HepG2 (cell line): ENCODE results near the gene SMKR1. TPM values are rescaled to one million over a fixed set of nuclear protein-coding genes. Genes with fewer than 3 reads are reported as not detected.

ENCODE experiments used
- ATAC-seq: fragments of 200-7000 bp; cut with Tn5 transposase; 3 replicates; pipeline ENCODE4 v1.9.1; 2020; ENCODE audit warnings: mild to moderate bottlenecking, moderate library complexity
- BruUV-seq: library from RNA; stranded (reverse); fragments of 400-500 nt; replicated peaks from 2 replicates; lab custom pipeline; 2021; lab: Mats Ljungman, UMichigan
- CTCF ChIA-PET: fragments of 300-600 bp; formaldehyde crosslinking; extraction: SDS; loops from one replicate; lab custom pipeline; 2021; ENCODE audit warnings: low total read pairs, inconsistent platforms, low intra/inter-chr PET ratio; lab: Yijun Ruan, JAX
- POLR2A ChIA-PET: fragments of 350-600 bp; sonication (Branson Sonifier 250); formaldehyde crosslinking; loops from one replicate; lab custom pipeline; 2020; ENCODE audit warnings: antibody characterized with exemption, inconsistent platforms; lab: Yijun Ruan, JAX
- DNase-seq: peaks from one replicate; pipeline ENCODE4 v3.0.0-alpha.2; 2015; ENCODE audit warnings: low spot score
- FAIRE-seq: peaks from 3 replicates; lab custom pipeline; 2011; peaks lifted over from hg19 to GRCh38; lab: Jason Lieb, UNC
- H2AFZ ChIP-seq: one replicate; pipeline ENCODE4 v1.6.1; 2011; ENCODE audit warnings: low read length, inconsistent platforms
- H3K27ac ChIP-seq: fragments of 300-600 bp; 3 replicates; pipeline ENCODE4 v1.8.0; 2011; ENCODE audit warnings: mixed run types, mild to moderate bottlenecking, mixed read lengths, low read length, inconsistent platforms; ENCODE audit not compliant: insufficient read depth; ENCODE audit errors: extremely low read length
- H3K27me3 ChIP-seq, 2 experiments: fragments of 200-600 bp in 1 of 2; 2 replicates in 1 of 2; 3 replicates in 1 of 2; pipeline versions ENCODE4 v1.6.0 to v1.8.0; 2011; ENCODE audit warnings: low read length in 2 of 2, mild to moderate bottlenecking in 2 of 2, moderate library complexity in 2 of 2, inconsistent platforms in 1 of 2; ENCODE audit not compliant: insufficient read depth in 2 of 2, control insufficient read depth in 1 of 2
- H3K36me3 ChIP-seq, 2 experiments: fragments of 200-600 bp in 1 of 2; replicated peaks in 1 of 2; 2 replicates in 1 of 2; 3 replicates in 1 of 2; pipeline versions ENCODE4 v1.5.1 to v1.8.0; 2011; ENCODE audit warnings: low read length in 2 of 2, inconsistent platforms in 1 of 2; ENCODE audit not compliant: insufficient read depth in 2 of 2, control insufficient read depth in 1 of 2
- H3K4me1 ChIP-seq: 2 replicates; pipeline ENCODE4 v1.5.1; 2012; ENCODE audit warnings: low read length, inconsistent platforms; ENCODE audit not compliant: insufficient read depth
- H3K4me2 ChIP-seq: 2 replicates; pipeline ENCODE4 v1.6.0; 2011; ENCODE audit warnings: low read depth, low read length, inconsistent platforms
- H3K4me3 ChIP-seq, 3 experiments: fragments of 200-600 bp in 1 of 3; sonication (generic), shearing (Covaris generic) in 1 of 3; replicated peaks in 1 of 3; 2 replicates each; pipeline ENCODE4 v1.5.1; 2011 to 2016; ENCODE audit warnings: low read length in 3 of 3, inconsistent platforms in 2 of 3, low read depth in 2 of 3, mild to moderate bottlenecking in 2 of 3, control low read depth in 1 of 3, mixed read lengths in 1 of 3; ENCODE audit not compliant: insufficient read depth in 1 of 3
- H3K79me2 ChIP-seq: one replicate; pipeline ENCODE4 v1.6.1; 2011; ENCODE audit warnings: low read length, inconsistent platforms; ENCODE audit not compliant: insufficient read depth
- H3K9ac ChIP-seq: 2 replicates; pipeline ENCODE4 v1.6.0; 2011; ENCODE audit warnings: mild to moderate bottlenecking, low read depth, low read length, inconsistent platforms; ENCODE audit not compliant: insufficient read depth
- H3K9me3 ChIP-seq: 2 replicates; pipeline ENCODE4 v1.5.1; 2012; ENCODE audit warnings: mild to moderate bottlenecking, low read length
- H4K20me1 ChIP-seq: 2 replicates; pipeline ENCODE4 v1.6.0; 2011; ENCODE audit warnings: inconsistent platforms, mild to moderate bottlenecking, low read length, moderate library complexity; ENCODE audit not compliant: insufficient read depth
- FOXJ3 ChIP-seq: sonication (generic); formaldehyde crosslinking; IDR thresholded peaks from 2 replicates; pipeline ENCODE4 v1.4.0; 2020; ENCODE audit warnings: missing genetic modification reagents, mild to moderate bottlenecking, borderline replicate concordance
- JUNB ChIP-seq: sonication (generic); formaldehyde crosslinking; IDR thresholded peaks from 2 replicates; pipeline ENCODE4 v1.8.0; 2022; ENCODE audit warnings: missing genetic modification reagents, mild to moderate bottlenecking, borderline replicate concordance
- KDM6A ChIP-seq: IDR thresholded peaks from 2 replicates; pipeline ENCODE4 v1.6.1; 2016; ENCODE audit warnings: low read depth
- MTA1 ChIP-seq: sonication (generic); formaldehyde crosslinking; IDR thresholded peaks from 2 replicates; pipeline ENCODE4 v1.4.0; 2020; ENCODE audit warnings: missing genetic modification reagents, mild to moderate bottlenecking, borderline replicate concordance
- NCOR1 ChIP-seq: fragments of 200-600 bp; sonication (generic); IDR thresholded peaks from 2 replicates; pipeline ENCODE4 v1.7.0; 2017; ENCODE audit warnings: antibody characterized with exemption, low read length, borderline replicate concordance
- NFIC ChIP-seq: IDR thresholded peaks from 2 replicates; pipeline ENCODE4 v1.6.1; 2012; ENCODE audit warnings: mild to moderate bottlenecking, low read length, inconsistent platforms
- ONECUT2 ChIP-seq: sonication (generic); formaldehyde crosslinking; IDR thresholded peaks from 2 replicates; pipeline ENCODE4 v1.4.0; 2020; ENCODE audit warnings: missing genetic modification reagents
- YY1 ChIP-seq: IDR thresholded peaks from 2 replicates; pipeline ENCODE4 v1.6.1; 2011; ENCODE audit warnings: low read length, low read depth, moderate library complexity, mild to moderate bottlenecking; ENCODE audit not compliant: insufficient read depth, insufficient replicate concordance
- ZFP41 ChIP-seq: sonication (generic); formaldehyde crosslinking; IDR thresholded peaks from 2 replicates; pipeline ENCODE4 v1.4.0; 2020; ENCODE audit warnings: mild to moderate bottlenecking, missing genetic modification reagents, borderline replicate concordance
- ZNF335 ChIP-seq: sonication (generic); formaldehyde crosslinking; IDR thresholded peaks from 2 replicates; pipeline ENCODE4 v1.4.0; 2020; ENCODE audit warnings: missing genetic modification reagents
- ZNF564 ChIP-seq: sonication (generic); formaldehyde crosslinking; IDR thresholded peaks from 2 replicates; pipeline ENCODE4 v1.8.1; 2023; ENCODE audit warnings: mild to moderate bottlenecking, missing genetic modification reagents
- WGBS: methylation state at CpG from one replicate; pipeline ENCODE4 v1.1.6; 2017; ENCODE audit warnings: low lambda C conversion rate; 5-methylcytosine and 5-hydroxymethylcytosine counted together
- in situ Hi-C: cut with HindIII; loops from 2 replicates; pipeline ENCODE4 v1.10.0; 2017; ENCODE audit warnings: low pct_unique_long_range_greater_than_20kb; ENCODE audit not compliant: extremely low pct_ligation_motif_present
- intact Hi-C: fragments of 100-400 bp; cut with micrococcal nuclease; formaldehyde crosslinking; loops from one replicate; pipeline ENCODE4 v1.10.0; 2022; ENCODE audit not compliant: unreplicated experiment
- polyA plus RNA-seq, 8 experiments: library from polyadenylated mRNA; depleted of rRNA in 3 of 8; stranded (reverse) in 7 of 8; unstranded in 1 of 8; fragments of >200 nt; fragmentation: Illumina TruSeq in 4 of 8; extraction: Trizol in 4 of 8; gene quantifications; 2 replicates each; pipeline versions ENCODE4 v1.2.1 to v1.2.3, GENCODE V29; 2011 to 2016; ENCODE audit warnings: low read depth in 4 of 8, missing spikeins in 1 of 8, mixed read lengths in 1 of 8; ENCODE audit not compliant: insufficient read depth in 1 of 8
- total RNA-seq, 5 experiments: library from RNA; depleted of rRNA; stranded (reverse); fragments of >200 nt; fragmentation: Illumina TruSeq; extraction: Trizol; gene quantifications; 2 replicates each; pipeline ENCODE4 v1.2.3, GENCODE V29; 2016; ENCODE audit warnings: low read depth in 1 of 5
- TF ChIP-seq, protein P1 (sequence below): sonication (generic); formaldehyde crosslinking; IDR thresholded peaks from 2 replicates; pipeline ENCODE4 v1.4.0; 2020; ENCODE audit warnings: missing genetic modification reagents
- TF ChIP-seq, protein P2 (sequence below): sonication (generic); formaldehyde crosslinking; IDR thresholded peaks from 2 replicates; pipeline ENCODE4 v1.4.0; 2020; ENCODE audit warnings: missing genetic modification reagents
- TF ChIP-seq, protein P3 (sequence below): sonication (generic); formaldehyde crosslinking; IDR thresholded peaks from 2 replicates; pipeline ENCODE4 v1.4.0; 2020; ENCODE audit warnings: mild to moderate bottlenecking, low read depth, missing genetic modification reagents

The SMKR1 gene
- total and polyA plus RNA-seq, 2 of the 13 experiments (the other 11 are each of a cell fraction or from before 2014, with no cell fraction given): 0.07 TPM; not detected in 1

DNA sequence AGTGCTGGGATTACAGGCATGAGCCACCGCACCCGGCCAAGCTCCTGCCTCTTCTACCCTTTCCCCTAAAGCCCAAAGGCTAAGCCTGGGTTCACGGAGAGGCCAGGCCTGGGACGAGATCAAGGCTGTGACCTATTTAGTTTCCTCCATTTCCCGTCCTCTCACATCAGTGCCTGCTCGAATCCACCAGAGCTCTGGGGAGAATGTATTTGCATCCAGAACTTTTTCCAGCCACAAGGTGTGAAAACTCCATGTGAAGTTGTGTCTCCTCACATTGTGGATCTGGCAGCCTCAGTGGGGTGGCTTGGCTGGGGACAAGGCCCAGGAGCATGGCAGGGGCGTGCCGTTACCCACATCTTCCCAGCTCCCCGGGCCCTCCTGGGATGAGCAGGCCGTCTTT, 38.0 kb downstream of the SMKR1 start:
- POLR2A ChIA-PET: no interaction called here
- Histone ChIP-seq H2AFZ (no peak overlapping the region), H3K27ac (no peak overlapping the region), H3K79me2 (no peaks in the 10 kb centered on the region), H3K36me3 (no peaks in the 10 kb centered on the region), H3K4me1 (peaks cover 10% of the 10 kb centered on the region), H3K27me3 (peaks cover 0 to 3% of the 10 kb centered on the region in 2 experiments; a peak in 2 of 5 replicates)
- 51% methylated on average over 9 of the region's 10 CpGs for WGBS
- TF ChIP-seq NCOR1 (no peak), FOXJ3 (CRISPR knock-in tag) (no peak), ZNF335 (CRISPR knock-in tag) (no peak), JUNB (CRISPR knock-in tag) (no peak), ZNF564 (CRISPR knock-in tag) (no peak), NFIC (no peak), ONECUT2 (CRISPR knock-in tag) (no peak), MTA1 (CRISPR knock-in tag) (no peak), YY1 (no peak), ZFP41 (no peak), KDM6A (CRISPR knock-in tag) (no peak)
- TF ChIP-seq, protein P1, sequence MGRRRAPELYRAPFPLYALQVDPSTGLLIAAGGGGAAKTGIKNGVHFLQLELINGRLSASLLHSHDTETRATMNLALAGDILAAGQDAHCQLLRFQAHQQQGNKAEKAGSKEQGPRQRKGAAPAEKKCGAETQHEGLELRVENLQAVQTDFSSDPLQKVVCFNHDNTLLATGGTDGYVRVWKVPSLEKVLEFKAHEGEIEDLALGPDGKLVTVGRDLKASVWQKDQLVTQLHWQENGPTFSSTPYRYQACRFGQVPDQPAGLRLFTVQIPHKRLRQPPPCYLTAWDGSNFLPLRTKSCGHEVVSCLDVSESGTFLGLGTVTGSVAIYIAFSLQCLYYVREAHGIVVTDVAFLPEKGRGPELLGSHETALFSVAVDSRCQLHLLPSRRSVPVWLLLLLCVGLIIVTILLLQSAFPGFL (CRISPR knock-in tag): no peak
- TF ChIP-seq, protein P2, sequence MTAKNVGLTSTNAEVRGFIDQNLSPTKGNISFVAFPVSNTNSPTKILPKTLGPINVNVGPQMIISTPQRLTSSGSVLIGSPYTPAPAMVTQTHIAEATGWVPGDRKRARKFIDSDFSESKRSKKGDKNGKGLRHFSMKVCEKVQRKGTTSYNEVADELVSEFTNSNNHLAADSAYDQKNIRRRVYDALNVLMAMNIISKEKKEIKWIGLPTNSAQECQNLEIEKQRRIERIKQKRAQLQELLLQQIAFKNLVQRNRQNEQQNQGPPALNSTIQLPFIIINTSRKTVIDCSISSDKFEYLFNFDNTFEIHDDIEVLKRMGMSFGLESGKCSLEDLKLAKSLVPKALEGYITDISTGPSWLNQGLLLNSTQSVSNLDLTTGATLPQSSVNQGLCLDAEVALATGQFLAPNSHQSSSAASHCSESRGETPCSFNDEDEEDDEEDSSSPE (CRISPR knock-in tag): no peak
- TF ChIP-seq, protein P3, sequence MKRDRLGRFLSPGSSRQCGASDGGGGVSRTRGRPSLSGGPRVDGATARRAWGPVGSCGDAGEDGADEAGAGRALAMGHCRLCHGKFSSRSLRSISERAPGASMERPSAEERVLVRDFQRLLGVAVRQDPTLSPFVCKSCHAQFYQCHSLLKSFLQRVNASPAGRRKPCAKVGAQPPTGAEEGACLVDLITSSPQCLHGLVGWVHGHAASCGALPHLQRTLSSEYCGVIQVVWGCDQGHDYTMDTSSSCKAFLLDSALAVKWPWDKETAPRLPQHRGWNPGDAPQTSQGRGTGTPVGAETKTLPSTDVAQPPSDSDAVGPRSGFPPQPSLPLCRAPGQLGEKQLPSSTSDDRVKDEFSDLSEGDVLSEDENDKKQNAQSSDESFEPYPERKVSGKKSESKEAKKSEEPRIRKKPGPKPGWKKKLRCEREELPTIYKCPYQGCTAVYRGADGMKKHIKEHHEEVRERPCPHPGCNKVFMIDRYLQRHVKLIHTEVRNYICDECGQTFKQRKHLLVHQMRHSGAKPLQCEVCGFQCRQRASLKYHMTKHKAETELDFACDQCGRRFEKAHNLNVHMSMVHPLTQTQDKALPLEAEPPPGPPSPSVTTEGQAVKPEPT (CRISPR knock-in tag): no peak
- TF ChIP-seq, all 625 proteins: peak for 0
- in situ Hi-C loops (no loop called here), intact Hi-C loops (no loop called here)
- DNase-seq (no peak), ATAC-seq (no peak), FAIRE-seq (no peak)
- H3K4me2 ChIP-seq: no peak overlapping the region
- CTCF ChIA-PET: no interaction called here
- H3K9me3 ChIP-seq: no peaks in the 10 kb centered on the region
- no peak overlapping the region for H3K9ac ChIP-seq
- no TSS peak for BruUV-seq
- H3K4me3 ChIP-seq: no peak overlapping the region
- no peaks in the 10 kb centered on the region for H4K20me1 ChIP-seq
